HCT116 (cell line): ENCODE measurements around the gene PDK4. TPM values are rescaled to one million over a fixed set of nuclear protein-coding genes. Genes with fewer than 3 reads are reported as not detected.

Experiments
- ATAC-seq: fragments of 200-7000 bp; cut with Tn5 transposase; 2 replicates; pipeline ENCODE4 v1.9.1; 2020; ENCODE audit warnings: mild to moderate bottlenecking, moderate library complexity
- Bru-seq: library from RNA; stranded (reverse); fragments of 400-500 nt; gene quantifications from one replicate; lab custom pipeline; 2021; lab: Mats Ljungman, UMichigan
- BruChase-seq, 2 experiments: library from RNA; stranded (reverse); fragments of 400-500 nt; gene quantifications; one replicate each; lab custom pipeline; 2021; lab: Mats Ljungman, UMichigan
- BruUV-seq: library from RNA; stranded (reverse); fragments of 400-500 nt; replicated peaks from 2 replicates; lab custom pipeline; 2021; lab: Mats Ljungman, UMichigan
- CTCF ChIA-PET: fragments of 300-600 bp; sonication (Branson Sonifier 250); formaldehyde crosslinking; loops from one replicate; lab custom pipeline; 2021; ENCODE audit warnings: antibody characterized with exemption; lab: Charles Lee
- POLR2A ChIA-PET: fragments of 300-600, 350-600 bp; sonication (Branson Sonifier 250); formaldehyde crosslinking; loops from one replicate; lab custom pipeline; 2021; ENCODE audit warnings: antibody characterized with exemption; lab: Charles Lee
- RAD21 ChIA-PET, 2 experiments: fragments of 300-600 bp; sonication (Branson Sonifier 250); formaldehyde crosslinking; loops; one replicate each; lab custom pipeline; 2023; ENCODE audit warnings: low total read pairs in 2 of 2; ENCODE audit not compliant: uncharacterized antibody in 2 of 2, unreplicated experiment in 2 of 2, low non-redundant PET in 1 of 2; lab: Charles Lee
- DNase-seq: peaks from one replicate; pipeline ENCODE4 v3.0.0-alpha.2; 2010; ENCODE audit warnings: low read depth, low spot score
- H2AFZ ChIP-seq: fragments of 200-600 bp; shearing (Covaris generic), sonication (generic); 2 replicates; pipeline ENCODE4 v1.6.1; 2017; ENCODE audit warnings: low read depth, mixed run types, mixed read lengths, antibody characterized with exemption, low read length; ENCODE audit not compliant: poor library complexity, severe bottlenecking
- H3K27ac ChIP-seq: 2 replicates; pipeline ENCODE4 v1.5.1; 2012; ENCODE audit warnings: low read depth, low read length
- H3K27me3 ChIP-seq: fragments of 200-600 bp; sonication (generic); 2 replicates; pipeline ENCODE4 v1.6.1; 2016; ENCODE audit warnings: mixed run types, low read length, mixed read lengths; ENCODE audit not compliant: insufficient read depth
- H3K36me3 ChIP-seq, 2 experiments: fragments of 200-500 bp in 1 of 2; fragments of 200-600 bp in 1 of 2; sonication (Bioruptor generic) in 1 of 2; sonication (generic) in 1 of 2; 2 replicates each; pipeline versions ENCODE4 v1.5.1 to v1.6.1; 2014 to 2016; ENCODE audit warnings: low read length in 2 of 2, inconsistent platforms in 1 of 2, mixed read lengths in 1 of 2, mixed run types in 1 of 2; ENCODE audit not compliant: insufficient read depth in 2 of 2, control insufficient read depth in 1 of 2
- H3K4me1 ChIP-seq, 2 experiments: fragments of 200-600 bp in 1 of 2; sonication (generic) in 1 of 2; 2 replicates each; pipeline versions ENCODE4 v1.5.1 to v1.6.1; 2012 to 2017; ENCODE audit warnings: low read length in 2 of 2, inconsistent platforms in 1 of 2, mild to moderate bottlenecking in 1 of 2, mixed read lengths in 1 of 2, mixed run types in 1 of 2, moderate library complexity in 1 of 2; ENCODE audit not compliant: insufficient read depth in 2 of 2, control insufficient read depth in 1 of 2
- H3K4me2 ChIP-seq: fragments of 200-600 bp; sonication (generic); 2 replicates; pipeline ENCODE4 v1.6.1; 2017; ENCODE audit warnings: mixed run types, low read length, mixed read lengths
- H3K4me3 ChIP-seq, 2 experiments: fragments of 200-600 bp in 1 of 2; sonication (generic) in 1 of 2; replicated peaks in 1 of 2; 2 replicates each; pipeline ENCODE4 v1.5.1; 2011 to 2016; ENCODE audit warnings: low read length in 2 of 2, control low read depth in 1 of 2, low read depth in 1 of 2, mild to moderate bottlenecking in 1 of 2, mixed read lengths in 1 of 2, mixed run types in 1 of 2
- H3K79me2 ChIP-seq: fragments of 200-600 bp; sonication (generic); 2 replicates; pipeline ENCODE4 v1.6.1; 2017; ENCODE audit warnings: mild to moderate bottlenecking, mixed run types, low read length, moderate library complexity, mixed read lengths; ENCODE audit not compliant: insufficient read depth
- H3K9ac ChIP-seq: fragments of 200-600 bp; sonication (generic); 2 replicates; pipeline ENCODE4 v1.6.1; 2016; ENCODE audit warnings: low read length, mixed read lengths
- H3K9me2 ChIP-seq: fragments of 200-600 bp; sonication (generic), shearing (Covaris generic); 2 replicates; pipeline ENCODE4 v1.6.1; 2017; ENCODE audit warnings: mixed run types, mild to moderate bottlenecking, moderate library complexity; ENCODE audit not compliant: insufficient read depth
- H3K9me3 ChIP-seq, 2 experiments: fragments of 200-500 bp in 1 of 2; fragments of 200-600 bp in 1 of 2; sonication (Bioruptor generic) in 1 of 2; sonication (generic) in 1 of 2; 2 replicates each; pipeline ENCODE4 v1.6.1; 2014 to 2017; ENCODE audit warnings: low read length in 2 of 2, mixed read lengths in 2 of 2, inconsistent platforms in 1 of 2, low read depth in 1 of 2, mild to moderate bottlenecking in 1 of 2, mixed run types in 1 of 2, moderate library complexity in 1 of 2; ENCODE audit not compliant: control insufficient read depth in 1 of 2, insufficient read depth in 1 of 2
- H4K20me1 ChIP-seq: fragments of 200-600 bp; sonication (generic), shearing (Covaris generic); 2 replicates; pipeline ENCODE4 v1.6.1; 2017; ENCODE audit warnings: mixed run types, mild to moderate bottlenecking, moderate library complexity; ENCODE audit not compliant: insufficient read depth
- ATF3 ChIP-seq: IDR thresholded peaks from 2 replicates; pipeline ENCODE4 v1.6.1; 2012
- CEBPB ChIP-seq: IDR thresholded peaks from 2 replicates; pipeline ENCODE4 v1.6.1; 2012; ENCODE audit warnings: low read depth
- CTCF ChIP-seq, 3 experiments: fragments of 200-600 bp in 1 of 3; sonication (generic) in 1 of 3; IDR thresholded peaks in 2 of 3; conservative IDR thresholded peaks in 1 of 3; 2 replicates each; pipeline ENCODE4 v1.5.1; 2012 to 2017; ENCODE audit warnings: low read depth in 2 of 3, low read length in 2 of 3, antibody characterized with exemption in 1 of 3, borderline replicate concordance in 1 of 3, control low read depth in 1 of 3, mild to moderate bottlenecking in 1 of 3, mixed read lengths in 1 of 3, mixed run types in 1 of 3, moderate library complexity in 1 of 3; ENCODE audit not compliant: insufficient read depth in 1 of 3
- EGR1 ChIP-seq: IDR thresholded peaks from 2 replicates; pipeline ENCODE4 v1.6.1; 2012; ENCODE audit warnings: low read depth
- ELF1 ChIP-seq: IDR thresholded peaks from 2 replicates; pipeline ENCODE4 v1.6.1; 2012; ENCODE audit warnings: low read depth, borderline replicate concordance
- EZH2 ChIP-seq: fragments of 200-600 bp; sonication (generic); IDR thresholded peaks from 2 replicates; pipeline ENCODE4 v1.6.1; 2017; ENCODE audit warnings: antibody characterized with exemption, mixed run types
- EZH2phosphoT487 ChIP-seq: fragments of 200-600 bp; IDR thresholded peaks from 2 replicates; pipeline ENCODE4 v1.6.1; 2018; ENCODE audit warnings: antibody characterized with exemption, borderline replicate concordance
- FOSL1 ChIP-seq: IDR thresholded peaks from 2 replicates; pipeline ENCODE4 v1.6.1; 2012; ENCODE audit warnings: low read depth
- JUND ChIP-seq: IDR thresholded peaks from 2 replicates; pipeline ENCODE4 v1.6.1; 2012
- MAX ChIP-seq: IDR thresholded peaks from 2 replicates; pipeline ENCODE4 v1.6.1; 2012
- POLR2AphosphoS5 ChIP-seq: IDR thresholded peaks from 2 replicates; pipeline ENCODE4 v1.6.1; 2011; ENCODE audit warnings: mild to moderate bottlenecking, low read depth, low read length, moderate library complexity
- REST ChIP-seq: IDR thresholded peaks from 2 replicates; pipeline ENCODE4 v1.6.1; 2012; ENCODE audit warnings: low read depth
- SP1 ChIP-seq: IDR thresholded peaks from 2 replicates; pipeline ENCODE4 v1.6.1; 2012; ENCODE audit warnings: low read depth
- SRF ChIP-seq: IDR thresholded peaks from 2 replicates; pipeline ENCODE4 v1.6.1; 2012; ENCODE audit warnings: low read depth
- ZBTB33 ChIP-seq: IDR thresholded peaks from 2 replicates; pipeline ENCODE4 v1.6.1; 2011; ENCODE audit warnings: mild to moderate bottlenecking, low read length, moderate library complexity; ENCODE audit not compliant: insufficient replicate concordance; ENCODE audit errors: extremely low read depth
- ZFX ChIP-seq: fragments of 450-650 bp; IDR thresholded peaks from 2 replicates; pipeline ENCODE4 v1.6.1; 2017
- intact Hi-C: fragments of 100-400 bp; cut with micrococcal nuclease; formaldehyde crosslinking; loops from 2 replicates; pipeline ENCODE4 v1.10.0; 2022
- long read RNA-seq: library from polyadenylated mRNA; unstranded; transcript quantifications from one replicate; pipeline ENCODE4 v2.0.0, GENCODE V29; 2021; ENCODE audit not compliant: unreplicated experiment
- polyA plus RNA-seq: library from polyadenylated mRNA; unstranded; fragments of >200 nt; gene quantifications from 2 replicates; pipeline ENCODE4 v1.2.1, GENCODE V29; 2012; ENCODE audit warnings: missing spikeins
- total RNA-seq: library from RNA; stranded (reverse); gene quantifications from one replicate; pipeline ENCODE4 v1.2.1, GENCODE V29; 2021; ENCODE audit not compliant: unreplicated experiment

PDK4 gene
- 2.1 TPM for total RNA-seq
- polyA plus RNA-seq = 0.64 and 0.79 TPM in 2 replicates
- percentile 44 among the genes with signal in this experiment for Bru-seq, nascent RNA
- BruChase-seq, experiment 1, labeled RNA remaining after a 6-hour chase = percentile 34 among the genes with signal in this experiment
- percentile 58 among the genes with signal in this experiment for BruChase-seq, experiment 2, labeled RNA remaining after a 2-hour chase
- long read RNA-seq, transcript PDK4-201 (11 exons, 3,576 nt) = major isoform, 13 of 16 reads
- long read RNA-seq, partial matches to known transcripts = 1 of 16 reads
- long read RNA-seq, other reads (novel, unspliced or antisense) = 2 of 16 reads

GRCh38 chr7:95596198-95597063 lies at the start of gene PDK4:
PDK4 (minus strand) TSS chr7:95596516; CDS start chr7:95596293, 223 bp downstream.
- Histone ChIP-seq H3K9ac (peak within 1 kb of the TSS; percentile 42), H3K4me1 (peaks cover 0 to 15% of the 10 kb centered on the region in 2 experiments; a peak in 3 of 4 replicates), H2AFZ (peak within 1 kb of the TSS; percentile 93), H3K9me2 (no peaks in the 10 kb centered on the region), H3K79me2 (no peaks in the 10 kb centered on the region), H3K36me3 (no peaks in the 10 kb centered on the region), H3K27me3 (no peaks in the 10 kb centered on the region), H3K27ac (peak within 1 kb of the TSS; percentile 21; the same call in 1 of the 2 replicates), H3K4me2 (peak within 1 kb of the TSS; percentile 92), H4K20me1 (no peaks in the 10 kb centered on the region), H3K4me3 (peak within 1 kb of the TSS; percentile 54 to 64), H3K9me3 (no peaks in the 10 kb centered on the region)
- RAD21 ChIA-PET = no interaction called here
- peak; percentile 51 for DNase-seq
- ATAC-seq = peak; percentile 96
- POLR2A ChIA-PET = interaction anchor here (1.2 kb wide), 1 partner anchor 51 kb away, joined by 3 read pairs; no protein-coding TSS in a partner anchor
- CTCF ChIA-PET = interaction anchor here (0.7 kb wide), 1 partner anchor 90 kb away, joined by 3 read pairs; no protein-coding TSS in a partner anchor
- intact Hi-C loops = no loop called here
- no TSS peak for BruUV-seq
- no peak for TF ChIP-seq REST
- no peak for TF ChIP-seq FOSL1
- no peak for TF ChIP-seq ZBTB33
- no peak for TF ChIP-seq CEBPB
- TF ChIP-seq JUND = no peak
- TF ChIP-seq EGR1 = no peak
- peak; percentile 64 for TF ChIP-seq POLR2AphosphoS5
- no peak for TF ChIP-seq SRF
- TF ChIP-seq ATF3 = no peak
- TF ChIP-seq ELF1 = no peak
- peak; percentile 41; the same call in 1 of the 2 replicates for TF ChIP-seq MAX
- TF ChIP-seq SP1 = peak; percentile 37; the same call in 1 of the 2 replicates
- TF ChIP-seq EZH2phosphoT487 = no peak
- TF ChIP-seq CTCF (IDR thresholded peaks at IDR 0.05 in 2 of 3, conservative IDR thresholded peaks at IDR 0.05 in 1 of 3; ENCODE audit: borderline replicate concordance in 1 of 3, insufficient read depth in 1 of 3, low read depth in 2 of 3, low read length in 2 of 3) = no peak
- no peak for TF ChIP-seq EZH2
- TF ChIP-seq ZFX = no peak
